Activated CD8-positive, alpha-beta memory T cell treated with anti-CD3 and anti-CD28 coated beads for 36 hours (primary cell): ENCODE results near the gene ADAMTSL1. TPM values are rescaled to one million over a fixed set of nuclear protein-coding genes. Genes with fewer than 3 reads are reported as not detected.

ENCODE experiments used
- CTCF ChIA-PET: fragments of 350-600 bp; sonication (Branson Sonifier 250); formaldehyde crosslinking; loops from one replicate; lab custom pipeline; 2021; ENCODE audit warnings: antibody characterized with exemption; lab: Charles Lee
- POLR2A ChIA-PET: fragments of 350-600 bp; sonication (Branson Sonifier 250); formaldehyde crosslinking; loops from one replicate; lab custom pipeline; 2021; ENCODE audit warnings: antibody characterized with exemption; lab: Charles Lee
- total RNA-seq, 2 experiments: library from RNA; stranded (reverse); gene quantifications; one replicate each; pipeline ENCODE4 v1.2.3, GENCODE V29; 2021

ADAMTSL1 gene
- total RNA-seq, 2 experiments from 2014 or later, result not detected

DNA sequence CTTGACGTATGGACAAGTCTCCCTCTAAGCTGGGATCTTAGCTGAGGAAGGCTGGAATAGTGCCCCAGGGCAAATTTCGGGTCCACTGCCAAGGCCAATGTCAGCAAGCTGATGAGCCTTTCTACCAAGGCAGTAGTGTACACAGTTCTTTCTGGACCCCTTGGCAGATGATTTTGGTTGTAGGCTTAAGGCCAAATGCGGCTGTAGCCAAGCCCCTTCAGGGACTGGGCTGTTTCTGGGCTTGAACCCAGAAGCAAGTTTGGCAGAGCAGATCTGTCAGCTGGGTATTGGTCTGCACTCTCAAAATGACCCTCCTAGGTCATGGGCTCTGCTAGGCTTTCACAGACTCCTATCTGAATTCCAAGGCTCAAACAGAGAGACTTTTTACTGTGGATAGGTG is 121.6 kb downstream of the ADAMTSL1 start:
- CTCF ChIA-PET, result no interaction called here
- POLR2A ChIA-PET, result no interaction called here

DNA sequence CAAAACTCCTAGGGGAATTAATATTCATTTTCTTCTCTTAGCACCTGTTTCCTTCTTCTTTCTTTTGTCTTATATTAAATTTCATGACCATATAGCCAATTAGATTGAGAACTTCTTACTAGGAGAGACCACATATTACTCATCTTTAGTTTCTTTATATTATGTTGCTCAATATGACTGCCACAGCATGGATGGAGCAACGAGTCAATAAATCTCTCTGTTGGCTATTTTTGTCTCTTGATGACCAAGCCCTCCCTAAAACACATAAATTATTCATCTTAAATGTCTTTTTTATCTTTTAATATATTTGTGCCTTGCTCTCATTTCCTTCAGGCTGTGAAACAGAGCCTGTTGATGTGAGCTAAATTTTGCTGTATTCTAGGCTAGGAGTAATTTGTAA is 123.0 kb downstream of the ADAMTSL1 start:
- POLR2A ChIA-PET, result no interaction called here
- CTCF ChIA-PET, result no interaction called here

DNA sequence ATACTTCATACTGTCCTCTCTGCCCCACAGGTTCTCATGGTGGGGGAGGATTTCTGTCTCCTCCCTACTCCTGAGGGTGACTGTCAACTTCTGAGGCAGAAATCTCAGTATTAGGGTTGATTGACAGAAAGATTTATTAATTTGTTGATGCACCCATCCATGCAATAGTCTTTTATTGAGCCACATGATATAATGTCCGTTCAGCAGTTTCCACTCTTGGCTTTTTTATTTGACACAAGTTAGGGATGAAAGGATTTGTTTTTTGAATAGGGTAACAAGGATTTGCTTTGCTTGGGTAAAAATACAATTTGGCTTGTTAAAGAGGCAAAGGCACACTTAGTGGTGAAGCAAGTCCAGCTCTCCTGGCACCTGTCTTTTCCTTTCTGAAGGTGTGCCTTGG is 125.0 kb downstream of the ADAMTSL1 start:
- CTCF ChIA-PET, result no interaction called here
- POLR2A ChIA-PET, result no interaction called here

DNA sequence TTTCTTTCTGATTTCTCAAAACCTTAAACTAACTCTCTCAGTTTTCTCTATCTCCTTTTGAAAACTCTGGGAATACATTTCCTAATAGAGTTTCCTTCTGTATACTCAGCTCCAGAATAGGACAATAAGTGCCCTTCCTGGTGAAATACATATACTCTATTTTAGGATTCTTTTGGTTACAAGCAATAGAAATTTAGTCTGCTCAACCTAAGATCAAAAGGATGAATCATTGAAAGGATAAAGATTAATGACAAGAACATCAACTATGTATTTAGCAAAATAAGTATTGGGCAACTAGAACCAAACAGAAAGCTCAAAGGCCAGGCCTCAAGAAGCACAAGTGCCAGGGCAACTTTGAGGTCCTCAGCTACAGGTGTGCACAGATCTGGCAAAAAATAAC is 127.1 kb downstream of the ADAMTSL1 start:
- POLR2A ChIA-PET, result no interaction called here
- CTCF ChIA-PET, result no interaction called here

DNA sequence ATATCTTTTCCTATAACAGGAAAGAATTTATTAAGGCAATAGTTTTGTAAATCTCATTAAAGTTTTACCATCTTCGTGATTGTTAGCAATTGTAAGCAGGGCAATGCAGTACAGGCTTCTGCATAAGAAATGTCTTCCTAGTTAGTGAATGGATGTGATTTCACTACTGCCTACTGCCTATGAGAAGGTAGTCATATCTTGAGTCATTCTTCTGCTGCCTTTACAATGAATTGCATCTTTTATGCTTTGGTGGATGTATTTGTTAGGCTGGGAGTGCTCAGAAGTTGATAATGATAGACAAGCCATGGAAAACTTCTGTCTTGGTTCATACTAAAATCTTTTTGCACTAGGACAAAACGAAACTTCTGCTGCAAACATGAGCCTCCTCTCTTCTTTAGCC is 128.0 kb downstream of the ADAMTSL1 start:
- ChIA-PET POLR2A (no interaction called here), CTCF (no interaction called here)

DNA sequence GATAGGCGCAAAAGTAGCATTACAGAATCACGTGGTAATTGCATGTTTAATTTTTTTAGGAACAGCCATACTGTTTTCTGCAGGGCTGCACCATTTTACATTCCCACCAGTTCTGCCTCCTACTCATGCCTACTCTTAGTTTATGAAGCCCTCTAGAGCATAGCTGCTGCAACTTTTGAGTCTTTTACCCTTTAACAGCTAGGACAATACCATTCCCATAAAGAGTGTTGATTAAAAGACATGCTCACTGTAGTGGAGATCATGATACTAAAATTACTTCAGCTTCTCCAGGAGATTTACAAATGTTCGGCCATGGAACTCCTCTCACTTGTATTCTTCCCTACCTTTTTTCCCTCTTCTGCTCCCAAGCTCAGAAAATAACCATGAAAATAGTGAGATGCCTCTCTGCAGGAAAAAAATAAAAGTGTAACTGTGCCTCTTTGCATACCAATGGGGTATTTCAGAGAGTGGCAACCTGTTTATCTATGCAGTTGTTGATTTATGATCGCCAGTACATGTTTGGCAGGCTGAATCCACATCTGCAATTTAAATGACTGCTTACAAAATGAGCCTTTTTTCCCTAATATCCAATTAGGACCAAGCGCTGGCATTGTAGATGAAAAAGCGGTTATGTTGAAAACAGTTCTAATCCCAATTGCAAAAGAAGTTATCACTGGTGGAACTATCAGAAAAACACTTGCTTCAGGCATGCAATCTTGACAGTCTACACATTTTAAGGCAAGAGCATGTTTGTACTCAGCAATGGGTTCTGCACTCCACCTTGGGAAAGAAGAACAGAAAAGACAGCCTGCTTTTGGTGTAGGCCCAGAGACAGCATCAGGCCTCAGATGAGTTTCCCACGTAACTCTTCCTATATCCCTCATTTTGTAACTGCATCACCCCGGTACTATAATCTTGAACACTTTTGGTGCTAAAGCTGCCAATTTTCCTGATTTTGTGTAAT is 131.1 kb downstream of the ADAMTSL1 start:
- CTCF ChIA-PET, result no interaction called here
- POLR2A ChIA-PET, result no interaction called here

DNA sequence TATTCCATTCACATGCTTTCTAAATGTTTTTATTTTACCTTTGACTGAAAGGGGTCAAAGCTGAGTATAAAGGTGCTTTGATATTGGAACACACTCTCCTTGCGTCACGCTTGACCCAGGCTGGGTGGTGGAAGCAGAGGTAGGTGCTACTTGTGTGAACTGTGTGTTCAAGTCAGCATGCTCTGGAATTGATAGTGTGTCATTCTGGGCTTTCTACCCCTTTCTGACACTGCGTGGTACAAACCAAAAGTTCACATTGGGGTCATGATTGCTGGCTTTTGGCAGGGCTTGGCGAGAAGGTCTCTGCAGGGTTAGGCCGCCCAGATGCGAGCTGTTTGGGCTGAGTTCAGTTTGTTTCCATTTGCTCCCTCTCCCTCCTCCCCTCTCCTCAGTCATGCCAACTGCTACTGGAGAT is 131.8 kb downstream of the ADAMTSL1 start:
- ChIA-PET POLR2A (no interaction called here), CTCF (no interaction called here)

DNA sequence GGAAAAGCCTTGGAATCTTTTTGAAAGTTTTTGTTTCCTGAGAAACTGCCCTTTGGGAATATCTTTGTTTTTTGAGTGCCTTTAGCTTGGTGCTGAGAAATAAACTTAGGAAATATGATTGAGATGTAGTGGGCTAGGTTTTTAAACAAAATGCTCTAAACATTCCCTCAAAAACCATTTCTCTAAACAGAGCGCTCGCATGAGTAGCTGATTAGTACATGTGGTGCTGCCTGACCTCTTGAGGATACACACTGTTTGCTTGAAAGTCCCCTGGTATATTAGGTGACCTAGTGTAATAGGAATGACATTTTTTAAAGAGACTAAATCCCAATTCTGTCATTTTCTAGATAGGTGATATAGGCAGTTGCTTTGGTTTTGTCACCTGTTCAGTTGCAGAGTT is 132.3 kb downstream of the ADAMTSL1 start:
- POLR2A ChIA-PET, result no interaction called here

DNA sequence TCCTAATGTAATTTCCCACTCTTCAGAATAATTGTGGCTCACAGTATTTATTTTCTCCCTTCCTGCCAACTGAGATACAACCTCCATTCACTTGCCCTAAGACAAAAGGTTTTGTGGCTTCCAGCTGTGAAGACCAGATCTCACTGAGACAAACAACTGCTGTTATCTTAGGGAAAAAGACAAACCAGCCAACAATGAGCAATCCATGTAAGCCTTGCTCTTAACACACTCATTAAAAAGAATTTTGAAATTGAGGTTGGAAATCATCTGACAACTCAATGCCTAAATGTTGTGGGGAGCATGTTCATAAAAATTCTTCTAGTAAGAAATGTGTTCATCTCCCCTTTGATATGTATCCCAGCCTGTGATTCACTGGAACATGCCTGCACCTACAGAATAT is 132.9 kb downstream of the ADAMTSL1 start:
- ChIA-PET CTCF (no interaction called here), POLR2A (no interaction called here)

More for the DNA sequence above, 132.3 kb downstream of the ADAMTSL1 start:
- CTCF ChIA-PET, result no interaction called here

DNA sequence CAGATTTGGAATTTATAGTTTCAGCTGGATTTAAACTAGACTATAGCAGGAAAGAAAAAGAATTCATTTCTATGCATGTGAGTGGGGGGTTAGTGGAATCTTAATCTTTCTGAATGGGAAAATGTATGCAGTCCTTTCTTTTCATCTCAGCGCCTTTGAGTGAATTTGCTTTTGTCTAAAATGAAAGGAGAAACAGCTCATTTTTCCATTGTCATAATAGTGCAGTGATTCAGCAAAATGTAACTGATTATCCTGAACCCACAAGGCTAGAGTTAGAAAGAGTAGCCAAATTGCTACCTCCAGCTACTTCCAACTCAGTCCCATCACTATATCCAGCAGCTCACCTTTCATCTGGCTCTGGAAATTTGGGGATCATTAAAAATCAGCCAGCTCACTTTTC is 134.4 kb downstream of the ADAMTSL1 start:
- ChIA-PET POLR2A (no interaction called here), CTCF (no interaction called here)

DNA sequence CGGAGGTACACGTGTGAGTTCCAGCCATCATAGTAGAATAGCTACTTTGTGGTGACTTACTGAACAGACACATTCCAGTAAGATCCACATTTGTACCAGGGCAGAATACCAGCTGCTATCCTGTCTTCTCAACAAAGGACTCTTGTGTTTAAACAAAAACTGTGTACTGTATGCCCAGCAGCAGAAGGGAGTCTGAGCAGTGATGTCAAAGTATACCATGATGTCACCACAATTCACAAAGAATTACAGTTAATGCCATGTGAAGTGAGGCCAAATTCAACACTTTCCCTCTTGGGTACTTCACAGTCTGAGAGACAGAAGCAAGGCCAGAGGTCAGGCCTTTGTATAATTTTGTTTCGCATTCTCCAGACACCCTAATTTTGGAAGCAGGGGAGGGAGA is 137.0 kb downstream of the ADAMTSL1 start:
- CTCF ChIA-PET, result no interaction called here
- POLR2A ChIA-PET, result no interaction called here

DNA sequence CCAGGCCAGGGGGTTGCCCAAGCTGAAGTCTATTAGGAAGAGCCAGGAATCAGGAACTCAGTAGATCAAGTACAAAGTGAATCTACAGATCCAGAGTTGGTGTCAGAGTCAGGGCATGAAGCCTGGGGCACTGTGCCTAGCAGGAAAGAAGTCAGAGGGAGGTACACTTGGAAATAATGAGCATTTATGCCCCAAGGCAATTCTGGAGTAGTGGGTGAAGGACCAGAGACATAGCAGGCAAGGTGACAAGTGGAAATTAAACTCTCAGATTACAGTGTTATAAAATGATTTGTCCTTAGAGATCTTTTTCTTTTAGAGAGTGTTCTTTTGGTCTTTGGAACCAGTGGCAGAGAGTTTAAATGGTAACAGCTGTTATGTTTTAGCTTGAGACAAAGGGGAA is 138.0 kb downstream of the ADAMTSL1 start:
- POLR2A ChIA-PET, result no interaction called here
- CTCF ChIA-PET, result no interaction called here

DNA sequence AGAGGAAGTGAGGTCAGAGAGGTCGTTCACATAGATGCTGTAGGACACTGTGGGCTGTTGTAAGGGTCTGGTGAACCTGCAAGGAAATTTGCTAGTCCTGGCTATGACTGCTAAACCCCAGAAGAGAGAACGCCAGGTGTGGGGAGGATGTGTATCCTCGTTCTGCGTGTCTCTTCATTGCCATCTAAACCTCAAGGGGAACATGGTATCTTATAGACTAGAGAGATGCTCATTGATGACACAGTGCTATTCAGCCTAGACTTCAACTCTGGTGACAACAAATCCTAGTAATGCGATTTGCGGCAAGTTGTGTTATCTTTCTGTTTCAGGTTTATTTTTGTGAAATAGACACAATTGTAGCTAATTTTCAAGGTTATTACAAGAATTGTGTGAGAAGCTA is 140.2 kb downstream of the ADAMTSL1 start:
- POLR2A ChIA-PET, result no interaction called here

DNA sequence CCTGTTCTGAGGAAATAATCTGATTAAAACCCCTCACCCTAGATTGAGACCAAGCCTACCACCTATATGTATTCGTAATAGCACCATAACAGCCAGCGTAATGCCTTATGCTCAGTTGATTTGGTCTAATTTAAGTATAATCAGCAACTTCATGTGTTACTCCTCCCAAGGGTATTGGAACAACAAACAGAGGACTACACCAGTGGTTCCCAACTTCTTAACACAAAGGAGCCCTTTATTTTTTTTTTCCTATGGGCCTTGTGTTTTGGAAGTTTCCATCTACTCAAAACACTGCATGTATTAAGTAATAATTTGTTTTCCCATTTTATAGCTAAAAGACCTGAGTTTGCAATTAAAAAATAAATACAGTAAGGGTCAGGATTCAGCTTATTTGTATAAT is 140.7 kb downstream of the ADAMTSL1 start:
- ChIA-PET CTCF (no interaction called here), POLR2A (no interaction called here)

More for the DNA sequence above, 140.2 kb downstream of the ADAMTSL1 start:
- CTCF ChIA-PET, result no interaction called here

DNA sequence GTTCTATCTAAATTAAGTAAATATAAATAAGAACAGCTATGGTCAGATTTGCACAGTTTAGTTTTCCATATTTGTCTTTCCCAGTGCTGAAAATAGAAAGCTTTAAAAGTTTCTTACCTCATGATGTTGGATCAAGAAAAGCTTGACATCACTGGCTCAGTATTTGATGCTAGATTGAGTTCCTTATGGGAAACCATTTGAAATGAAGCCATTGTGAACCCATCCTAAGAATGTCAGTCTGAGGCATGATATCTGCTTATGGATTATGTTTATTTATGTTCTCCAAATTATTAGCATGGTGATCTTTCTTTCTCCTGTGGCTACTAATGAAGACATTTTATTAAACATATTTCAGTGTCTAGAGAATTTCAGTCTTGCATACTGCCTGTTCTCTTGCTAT is 143.0 kb downstream of the ADAMTSL1 start:
- CTCF ChIA-PET, result no interaction called here
- POLR2A ChIA-PET, result no interaction called here

DNA sequence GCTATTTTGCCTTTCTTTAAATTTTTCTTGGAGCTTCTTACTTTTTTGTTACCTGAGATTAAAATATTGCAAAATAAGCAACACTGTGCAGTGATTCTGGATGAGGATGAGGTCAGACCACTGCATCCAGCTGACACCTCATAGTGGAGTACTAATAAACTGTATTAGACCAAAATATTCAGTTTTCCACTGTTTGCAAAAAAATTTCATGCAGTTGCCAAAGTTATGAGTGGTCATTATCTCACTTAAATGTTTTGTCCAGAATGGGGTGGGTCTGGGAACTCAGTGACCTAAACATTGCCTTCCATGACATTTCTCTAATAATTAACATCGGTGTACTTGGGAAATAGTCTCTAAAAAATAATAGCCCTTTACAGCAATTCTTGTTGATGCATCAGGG is 143.8 kb downstream of the ADAMTSL1 start:
- ChIA-PET CTCF (no interaction called here), POLR2A (no interaction called here)

DNA sequence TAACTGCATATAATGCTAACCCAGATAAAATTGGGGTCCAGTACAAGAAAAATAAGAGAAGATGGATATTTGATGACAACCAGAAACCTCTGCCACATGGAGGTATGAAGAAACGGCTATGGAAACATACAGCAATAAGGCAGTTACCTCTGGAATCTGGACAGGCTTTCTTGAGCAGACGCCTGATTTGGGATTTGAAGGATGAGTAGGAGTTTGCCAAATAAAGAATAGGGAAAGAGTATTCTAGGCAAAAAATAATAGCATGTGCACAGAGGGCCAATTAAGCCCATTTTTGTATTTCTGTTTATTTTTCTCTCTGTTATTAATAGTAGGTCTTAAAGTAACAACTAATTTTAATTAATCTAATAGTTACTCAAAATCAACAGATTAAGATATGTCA is 144.9 kb downstream of the ADAMTSL1 start:
- ChIA-PET CTCF (no interaction called here), POLR2A (no interaction called here)

DNA sequence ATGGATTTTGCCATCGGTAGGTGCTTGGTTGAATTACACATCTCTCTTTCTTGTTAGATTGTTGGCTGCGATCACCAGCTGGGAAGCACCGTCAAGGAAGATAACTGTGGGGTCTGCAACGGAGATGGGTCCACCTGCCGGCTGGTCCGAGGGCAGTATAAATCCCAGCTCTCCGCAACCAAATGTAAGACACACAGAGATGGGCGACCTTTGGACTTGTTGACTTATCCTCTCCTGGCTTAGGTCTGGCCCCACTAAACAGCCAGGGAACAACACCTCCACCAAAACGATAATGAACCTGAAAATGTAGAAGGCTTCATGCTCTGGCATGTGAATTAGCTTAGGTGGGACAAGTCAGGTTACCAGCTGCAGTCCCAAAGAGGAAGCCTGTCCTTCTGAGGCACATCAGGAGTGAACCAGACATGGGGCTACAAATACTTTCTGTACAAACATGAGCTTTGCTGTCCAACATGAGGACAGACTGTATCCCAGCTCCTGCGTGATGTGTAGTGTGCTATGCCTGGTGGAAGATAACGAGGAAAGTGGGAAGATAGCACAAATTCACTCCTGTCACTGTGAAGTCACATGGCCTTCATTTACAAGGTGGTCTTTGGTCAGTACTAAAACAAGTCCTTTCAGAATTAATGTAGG is 148.4 kb downstream of the ADAMTSL1 start:
- ChIA-PET CTCF (no interaction called here), POLR2A (no interaction called here)

DNA sequence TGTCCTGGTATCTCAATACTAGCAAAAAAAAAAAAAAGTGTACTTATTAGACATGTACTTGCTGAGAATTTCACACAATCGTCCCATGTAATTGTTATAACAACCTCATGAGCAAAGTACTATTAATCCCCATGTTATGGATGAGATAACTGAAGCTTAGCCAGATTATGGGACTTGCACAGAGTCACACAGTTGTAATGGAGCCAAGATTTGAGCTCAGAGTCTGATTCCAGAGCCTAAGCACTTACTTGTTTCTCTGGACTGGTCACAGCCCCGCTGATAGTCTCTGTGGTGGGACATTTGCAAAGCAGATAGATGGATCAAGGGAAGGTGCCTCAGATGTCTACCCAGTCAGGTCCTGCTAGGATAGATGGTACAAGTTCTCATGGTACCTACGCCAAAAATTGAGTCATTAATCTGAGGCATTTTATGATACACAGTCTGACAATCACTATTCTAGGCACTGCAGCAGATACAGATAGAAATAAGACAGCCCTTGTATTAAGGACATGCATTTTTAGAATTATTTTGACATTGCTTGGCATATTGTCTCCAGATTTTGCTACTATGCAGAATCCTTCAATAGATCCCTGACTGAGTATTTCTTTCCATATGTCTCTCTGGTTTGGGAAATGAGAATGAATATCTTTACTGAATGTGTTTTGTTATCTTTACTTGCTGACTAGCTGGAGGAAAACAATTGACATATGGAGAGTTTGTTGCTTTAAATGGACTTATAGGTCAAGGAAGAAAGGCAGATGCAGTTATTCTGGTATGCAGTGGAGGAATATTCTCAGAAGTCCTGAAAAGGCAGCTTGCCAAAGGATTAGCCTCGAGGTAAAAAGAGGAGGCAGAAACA is 149.5 kb downstream of the ADAMTSL1 start:
- POLR2A ChIA-PET, result no interaction called here

DNA sequence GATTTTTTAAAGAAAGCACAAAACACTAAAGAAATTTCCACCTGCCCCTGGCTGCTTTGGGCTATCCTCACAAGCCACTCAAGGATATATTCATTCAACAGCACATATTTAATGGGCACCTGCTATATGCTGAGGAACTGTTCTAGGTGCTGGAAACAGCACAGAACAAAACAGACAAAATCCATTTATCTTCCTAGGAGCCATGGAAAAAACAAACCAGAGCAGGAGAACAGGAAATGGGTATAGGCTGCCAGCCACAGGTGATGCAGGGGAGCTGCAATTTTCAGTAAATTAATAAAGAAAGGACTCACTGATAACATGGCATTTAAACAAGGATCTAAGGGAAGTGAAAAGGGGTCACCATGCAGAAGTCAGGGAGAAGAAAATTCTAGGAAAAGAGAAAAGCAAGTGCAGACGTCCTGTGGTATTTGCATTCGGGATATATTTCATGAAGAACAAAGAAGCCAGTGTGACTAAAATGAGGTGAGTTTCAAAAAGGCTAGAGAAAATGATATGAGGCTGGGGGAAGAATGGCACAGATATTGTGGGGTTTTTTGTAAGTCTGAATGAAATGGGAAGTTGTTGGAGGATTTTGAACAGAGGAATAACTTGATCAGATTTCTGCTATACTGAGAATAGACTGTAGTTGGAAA is 152.2 kb downstream of the ADAMTSL1 start:
- ChIA-PET CTCF (no interaction called here), POLR2A (no interaction called here)

More for the DNA sequence above, 149.5 kb downstream of the ADAMTSL1 start:
- CTCF ChIA-PET, result no interaction called here
